T-helper 1 cell treated with Interleukin-12 subunit alpha and Interleukin-12 subunit beta and Interleukin-4 antibody, amounts not matched to agents 30 ng/mL and 1 ng/mL, for 36 hours (primary cell): ENCODE results near the gene DAD1. TPM values are rescaled to one million over a fixed set of nuclear protein-coding genes. Genes with fewer than 3 reads are reported as not detected.

Experiments
- intact Hi-C: fragments of 100-400 bp; cut with micrococcal nuclease; formaldehyde crosslinking; loops from one replicate; pipeline ENCODE4 v1.15.1; 2024
- total RNA-seq: library from RNA; stranded (reverse); gene quantifications from 2 replicates; pipeline ENCODE4 v1.2.3, GENCODE V29; 2022

The DAD1 gene
- total RNA-seq, 1 donor from 2014 or later: 190 TPM

GRCh38 chr14:22526218-22526617 is 62.8 kb downstream of the DAD1 start:
- intact Hi-C loops: loop anchor here (1.0 to 5.0 kb wide), 2 partner anchors 11 to 804 kb away; no protein-coding TSS in a partner anchor

DNA sequence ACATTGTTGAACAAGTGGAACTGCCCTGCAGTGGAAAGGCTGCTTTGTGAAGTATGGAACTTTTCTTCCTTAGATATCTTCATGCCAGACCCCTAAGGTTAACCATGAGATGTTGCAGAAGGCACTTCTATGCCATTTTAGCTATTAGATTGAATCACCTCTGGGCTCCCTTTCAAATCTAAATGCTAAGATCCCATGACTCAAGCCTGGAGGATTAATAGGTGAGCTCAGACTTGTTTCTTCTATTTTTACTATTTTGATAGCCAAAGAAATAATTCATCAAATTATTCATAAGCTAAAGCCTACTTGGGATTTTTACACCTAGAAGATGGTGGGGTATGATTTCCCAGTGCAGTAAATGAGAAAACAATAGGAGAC is 64.3 kb downstream of the DAD1 start:
- intact Hi-C loops: loop anchor here (1.0 to 5.0 kb wide), 3 partner anchors 13 to 802 kb away; no protein-coding TSS in a partner anchor

DNA sequence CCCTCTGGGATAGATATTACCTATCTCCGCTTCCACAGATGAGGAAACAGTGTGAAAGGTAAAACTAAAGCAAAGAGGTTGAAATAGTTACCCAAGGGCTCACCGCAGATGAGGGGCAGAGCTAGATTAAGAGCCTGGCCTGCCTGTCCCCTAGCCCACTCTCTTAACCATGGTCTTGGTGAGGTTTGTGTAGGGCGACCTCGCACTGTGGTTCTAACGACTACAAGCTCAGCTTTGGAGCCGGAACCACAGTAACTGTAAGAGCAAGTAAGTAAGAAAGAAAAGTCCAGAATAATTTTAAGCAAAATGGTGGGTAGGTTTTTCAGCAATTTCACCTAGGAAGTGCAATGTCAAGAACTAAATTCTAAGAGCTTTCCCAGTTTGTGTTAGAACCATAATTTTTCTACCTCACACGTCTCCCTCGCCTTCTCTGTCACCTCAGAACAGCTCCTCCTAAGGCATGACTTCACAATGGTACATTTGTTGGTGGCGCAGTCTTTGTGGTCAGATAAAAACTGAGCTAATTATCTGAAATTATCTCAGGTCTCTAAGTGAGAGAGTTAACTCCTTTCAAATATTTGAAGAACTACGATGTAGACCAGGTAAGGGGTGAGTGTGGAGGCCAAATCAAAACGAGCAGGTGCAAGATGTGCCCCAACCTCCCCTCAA is 64.8 kb downstream of the DAD1 start:
- intact Hi-C loops: loop anchor here (1.0 to 2.0 kb wide), 2 partner anchors 13 kb away; no protein-coding TSS in a partner anchor

GRCh38 chr14:22523283-22523682 is 65.7 kb downstream of the DAD1 start:
- intact Hi-C loops: no loop called here

DNA sequence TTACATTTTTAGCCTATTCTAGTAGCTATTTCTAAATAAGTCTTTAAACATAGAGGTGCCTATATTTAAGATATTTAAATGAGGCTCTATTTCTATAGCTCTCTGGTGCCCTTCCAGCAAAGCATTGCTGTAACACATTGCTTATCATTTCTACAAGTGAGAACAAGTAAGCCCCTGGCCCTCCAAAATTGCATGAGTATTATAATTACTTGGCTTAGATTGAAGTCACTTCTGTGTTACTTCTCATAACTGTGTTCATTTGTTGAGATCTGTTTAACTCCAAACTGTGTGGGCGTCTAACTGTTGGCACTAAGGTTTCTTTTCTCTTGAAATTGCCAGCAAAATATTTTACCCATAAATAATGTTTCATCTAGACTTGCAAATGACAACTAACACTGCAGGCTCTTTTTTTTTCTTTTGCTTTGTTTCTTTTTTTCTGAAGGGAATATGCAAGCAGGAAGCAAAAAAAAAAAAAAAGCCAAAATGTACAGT is 66.5 kb downstream of the DAD1 start:
- intact Hi-C loops: no loop called here

DNA sequence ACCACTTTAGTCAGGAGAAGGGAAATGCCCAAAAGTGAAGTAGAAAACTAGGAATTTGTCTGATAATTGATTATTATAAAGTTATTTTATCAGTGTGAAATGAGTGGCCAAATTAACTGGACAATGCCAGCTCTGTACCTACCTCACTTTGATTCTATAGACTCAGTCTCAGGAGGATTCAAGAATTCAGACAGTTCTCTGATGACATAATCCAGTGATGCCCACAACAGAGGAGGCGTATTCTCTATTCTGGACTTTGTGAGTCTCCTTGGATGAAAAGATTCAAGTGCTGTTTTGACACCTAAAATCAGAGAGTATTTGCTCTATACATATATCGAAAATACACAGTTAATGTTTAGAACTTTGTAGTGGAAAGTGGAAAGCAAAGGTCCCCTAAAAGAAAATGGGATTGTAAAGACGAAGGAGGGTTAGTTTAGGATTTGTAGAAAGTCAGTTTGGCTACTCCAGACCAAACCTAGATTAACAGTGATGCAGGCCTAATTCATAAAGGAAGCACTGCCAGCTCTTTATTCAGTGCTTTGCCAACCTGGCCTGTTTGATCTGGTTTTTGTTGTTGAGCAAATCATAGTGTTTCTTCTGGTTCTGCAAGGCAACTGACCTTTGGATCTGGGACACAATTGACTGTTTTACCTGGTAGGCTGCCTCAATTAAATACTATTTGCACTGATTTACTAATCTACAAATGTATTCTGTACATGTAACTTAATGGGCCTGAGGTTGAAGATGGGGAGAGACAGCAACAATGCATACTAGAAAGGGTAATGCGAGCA is 67.4 kb downstream of the DAD1 start:
- intact Hi-C loops: loop anchor here (1.0 kb wide), 1 partner anchor 10 kb away; no protein-coding TSS in a partner anchor

- intact Hi-C loops: loop anchor here (1.0 kb wide), 1 partner anchor 11 kb away; no protein-coding TSS in a partner anchor
Measured at GRCh38 chr14:22520796-22521195, 68.2 kb downstream of the DAD1 start.

DNA sequence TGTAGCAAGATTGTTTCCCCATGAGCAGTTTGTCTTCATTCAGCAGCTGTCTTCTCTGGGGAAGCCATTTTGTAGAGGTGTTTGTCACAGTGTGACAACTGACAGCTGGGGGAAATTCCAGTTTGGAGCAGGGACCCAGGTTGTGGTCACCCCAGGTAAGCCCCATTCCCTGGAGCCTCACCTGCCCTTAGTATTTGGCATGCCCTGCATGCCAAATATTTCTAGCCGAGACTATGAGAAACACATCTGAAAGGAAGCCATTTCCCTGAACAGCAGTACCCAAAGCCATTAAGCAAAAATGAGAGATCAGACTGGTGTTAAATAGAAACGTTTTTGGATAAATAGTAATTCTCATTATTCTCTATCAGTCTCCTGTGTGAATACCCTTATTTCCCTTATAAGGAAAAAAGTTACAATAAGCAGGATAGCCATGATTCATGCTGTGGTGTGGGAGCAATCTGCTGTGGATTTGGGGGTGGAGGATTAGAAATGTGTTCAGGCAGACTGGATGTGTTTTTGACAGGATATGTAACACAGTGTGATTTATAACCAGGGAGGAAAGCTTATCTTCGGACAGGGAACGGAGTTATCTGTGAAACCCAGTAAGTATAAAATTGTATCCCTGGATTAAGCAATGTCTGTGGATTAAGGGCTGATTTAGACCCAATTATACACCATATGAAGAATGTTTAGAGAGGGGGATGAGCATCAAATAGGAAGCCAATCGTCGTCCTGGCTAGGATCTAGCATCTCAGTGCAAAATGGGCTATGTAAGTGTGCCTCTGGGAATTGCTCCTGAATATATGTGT is 68.9 kb downstream of the DAD1 start:
- intact Hi-C loops: loop anchor here (5.0 to 10.0 kb wide), 3 partner anchors 295 to 358 kb away; no protein-coding TSS in a partner anchor

GRCh38 chr14:22518073-22518472 is 71.0 kb downstream of the DAD1 start:
- intact Hi-C loops: loop anchor here (5.0 to 10.0 kb wide), 3 partner anchors 293 to 356 kb away; no protein-coding TSS in a partner anchor

DNA sequence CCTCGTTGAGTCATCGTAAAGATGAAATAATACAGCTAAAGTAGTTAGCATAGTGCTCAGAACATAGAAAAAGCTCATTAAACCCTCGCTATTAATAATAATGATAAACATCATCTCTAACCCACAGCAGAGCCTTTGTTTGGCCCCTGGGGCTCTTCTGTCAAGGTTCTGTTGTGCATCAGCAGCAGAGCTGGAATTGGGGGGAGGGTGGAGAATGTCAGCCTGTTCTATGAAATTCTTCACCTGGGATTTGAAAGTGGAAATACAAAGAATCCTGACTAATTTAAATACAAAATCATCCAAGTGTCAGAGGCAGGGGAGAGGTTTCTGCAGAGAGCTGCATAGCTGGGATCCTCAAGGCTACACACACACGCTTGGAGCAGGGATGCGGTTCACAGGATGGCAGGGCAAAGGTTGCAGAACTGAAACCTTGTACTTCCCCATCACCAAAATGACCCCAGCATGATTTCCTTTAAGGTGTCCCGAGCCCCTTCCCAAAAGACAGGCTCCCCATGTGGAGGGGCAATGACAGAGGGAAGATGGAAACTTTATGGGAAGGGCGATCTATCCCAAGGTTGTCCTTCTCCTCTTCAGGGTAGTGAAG is 71.8 kb downstream of the DAD1 start:
- intact Hi-C loops: loop anchor here (2.0 to 10.0 kb wide), 4 partner anchors 14 to 355 kb away; no protein-coding TSS in a partner anchor

DNA sequence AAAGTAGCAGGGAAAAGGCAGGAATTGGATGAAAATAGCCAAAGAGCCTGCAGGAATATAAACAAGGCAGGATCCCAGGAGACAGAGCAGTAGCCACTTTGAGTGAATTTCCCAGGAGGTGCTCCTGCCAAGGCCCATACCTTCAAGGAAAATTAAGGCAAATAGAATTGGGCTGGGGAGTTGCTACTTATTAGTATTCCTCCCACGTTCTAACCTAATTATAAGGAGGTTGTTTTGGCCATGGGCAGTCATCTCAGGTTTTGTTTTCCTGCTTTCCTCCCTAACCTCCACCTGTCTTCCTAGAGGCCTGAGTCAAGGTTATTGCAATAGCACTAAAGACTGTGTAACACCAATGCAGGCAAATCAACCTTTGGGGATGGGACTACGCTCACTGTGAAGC is 73.1 kb downstream of the DAD1 start:
- intact Hi-C loops: loop anchor here (1.0 to 10.0 kb wide), 5 partner anchors 10 to 354 kb away; no protein-coding TSS in a partner anchor

Other genes with a start within 250 kb of the DAD1 start
- 16.1 and 18.6 TPM in 2 replicates for gene ABHD4, start 9.1 kb upstream of the DAD1 start, total RNA-seq
- not detected in 2 replicates for gene OR6J1, start 55.1 kb upstream of the DAD1 start, total RNA-seq
- 119 and 120 TPM in 2 replicates for gene OXA1L, start 177.5 kb upstream of the DAD1 start, total RNA-seq
- 0.54 TPM in 1 of 2 replicates, not detected in the other for gene SLC7A7, start 226.2 kb upstream of the DAD1 start, total RNA-seq
- 136 and 138 TPM in 2 replicates for gene MRPL52, start 240.7 kb upstream of the DAD1 start, total RNA-seq
- gene MMP14, start 247.4 kb upstream of the DAD1 start, total RNA-seq: 2.1 and 3.2 TPM in 2 replicates